Panc1 (cell line): ENCODE measurements around the gene SH3RF2.
"Not testable (repeated sequence)": the region's sequence is repeated elsewhere in the genome, so short reads cannot be mapped to it uniquely, and the experiment has no call there.

Experiments used
- CTCF ChIP-seq: fragments of 450-650 bp; IDR thresholded peaks from 2 replicates; pipeline ENCODE4 v1.5.1; 2017; ENCODE audit warnings: mild to moderate bottlenecking
- REST ChIP-seq, 2 experiments: IDR thresholded peaks; 2 replicates each; pipeline ENCODE4 v1.6.1; 2011 to 2012; ENCODE audit warnings: low read depth in 2 of 2, control low read depth in 1 of 2, low read length in 1 of 2, mild to moderate bottlenecking in 1 of 2, moderate library complexity in 1 of 2; ENCODE audit not compliant: insufficient read depth in 1 of 2
- TCF7L2 ChIP-seq: IDR thresholded peaks from 2 replicates; pipeline ENCODE4 v1.6.1; 2011; ENCODE audit warnings: mild to moderate bottlenecking, low read depth, low read length, inconsistent platforms

GRCh38 chr5:146010447-146010846, 74.1 kb downstream of the SH3RF2 start:
- TF ChIP-seq CTCF; TCF7L2; REST (IDR thresholded peaks at IDR 0.05; ENCODE audit: insufficient read depth in 1 of 2, low read depth in 2 of 2, low read length in 1 of 2): not testable (repeated sequence)
